ENCODE results near the gene COTL1.
"Not testable (repeated sequence)": the region's sequence is repeated elsewhere in the genome, so short reads cannot be mapped to it uniquely, and the experiment has no call there.

COTL1 gene

DNA sequence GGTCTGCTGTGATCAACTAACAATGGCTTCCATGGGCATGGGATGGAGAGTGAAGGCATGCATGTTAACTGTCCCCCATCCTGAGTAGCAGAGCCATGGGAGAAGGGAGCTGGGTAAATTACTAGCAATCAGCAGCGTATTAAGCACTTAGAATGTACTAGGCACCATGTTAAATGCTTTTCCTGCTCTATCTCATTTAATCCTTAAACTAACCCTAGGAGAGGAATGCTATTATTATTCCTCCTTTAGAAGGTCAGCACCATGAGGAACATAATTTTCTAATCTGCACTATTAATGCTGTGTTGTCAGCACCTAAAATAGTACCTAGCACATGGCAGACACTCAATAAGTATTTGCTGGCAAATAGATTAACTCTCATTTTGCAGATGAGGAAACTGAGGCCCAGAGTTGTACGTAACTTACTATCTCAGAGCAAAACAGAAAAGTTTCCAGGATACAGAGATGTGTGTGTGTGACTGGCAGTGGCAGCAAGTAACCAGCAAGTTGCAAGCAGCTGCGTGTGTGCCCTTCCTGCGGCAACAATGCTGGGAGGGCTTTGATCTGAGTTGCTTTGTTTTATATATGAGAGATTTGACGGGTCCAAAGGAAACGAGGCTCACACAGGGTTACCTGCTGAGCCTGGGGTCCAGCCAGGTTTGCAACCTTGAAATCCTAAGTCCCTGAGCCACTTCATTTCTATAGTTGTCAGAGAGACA, 23.9 kb upstream of the COTL1 start:
- DNase-seq: no peak

DNA sequence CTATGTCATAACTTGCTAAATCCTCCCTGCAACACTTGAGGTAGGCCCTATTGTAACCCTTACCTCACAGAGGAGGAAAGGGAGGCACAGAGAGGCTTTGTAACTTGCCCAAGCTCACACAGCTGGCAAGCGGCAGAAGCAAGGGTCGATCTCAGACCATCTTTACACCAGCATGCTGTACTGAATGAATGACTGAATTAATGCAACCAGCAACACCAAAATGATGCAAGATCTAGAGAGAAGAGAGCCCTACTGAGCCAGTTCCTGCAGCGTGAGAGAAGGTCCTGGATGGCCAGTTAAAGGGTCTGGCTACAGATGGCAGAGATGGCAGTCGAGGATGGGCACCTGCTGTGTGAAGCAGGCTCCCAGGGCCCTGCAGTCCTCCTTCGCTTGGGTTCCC, 22.3 kb upstream of the COTL1 start:
- no peak for DNase-seq

GRCh38 chr16:84638231-84638806, 20.4 kb upstream of the COTL1 start:
- no peak for DNase-seq

- no peak for DNase-seq
Observed at GRCh38 chr16:84637709-84638108, 19.8 kb upstream of the COTL1 start.

GRCh38 chr16:84635702-84636101, 17.8 kb upstream of the COTL1 start:
- no peak for DNase-seq

DNA sequence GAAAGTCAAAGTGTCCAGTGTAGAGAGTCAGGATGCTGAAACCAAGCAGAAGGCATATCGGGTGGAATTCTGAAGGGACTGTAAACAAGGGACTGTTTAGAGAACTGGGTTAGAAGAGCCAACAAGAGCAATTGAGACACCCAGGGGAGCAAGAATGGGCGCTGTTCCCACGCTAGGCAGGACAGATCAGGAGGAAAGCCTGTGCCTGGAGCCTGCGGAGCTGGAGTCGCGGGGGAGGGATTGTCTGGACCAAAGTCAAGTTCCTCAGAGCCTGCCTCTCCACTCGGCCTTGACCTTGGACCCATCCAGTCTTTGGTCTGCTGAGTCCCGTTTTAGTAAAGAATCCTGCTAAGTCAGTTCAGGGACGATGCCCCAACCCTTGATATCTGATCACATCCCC, 15.7 kb upstream of the COTL1 start:
- no peak for DNase-seq

DNA sequence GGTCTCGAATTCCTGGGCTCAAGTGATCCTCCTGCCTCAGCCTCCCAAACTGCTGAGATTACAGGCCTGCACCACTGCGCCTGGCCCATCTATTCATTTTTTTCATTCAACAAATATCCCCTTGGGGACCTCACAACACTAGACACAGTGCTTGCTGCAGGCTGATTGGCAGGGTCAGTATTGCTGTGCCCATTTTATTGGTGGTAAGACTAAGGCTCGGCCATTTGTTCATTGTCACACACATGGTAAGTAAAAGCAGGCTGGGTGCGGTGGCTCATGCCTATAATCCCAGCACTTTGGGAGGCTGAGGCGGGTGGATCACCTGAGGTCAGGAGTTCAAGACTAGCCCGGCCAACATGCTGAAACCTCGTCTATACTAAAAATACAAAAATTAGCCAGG, 15.0 kb upstream of the COTL1 start:
- DNase-seq: not testable (repeated sequence)

DNA sequence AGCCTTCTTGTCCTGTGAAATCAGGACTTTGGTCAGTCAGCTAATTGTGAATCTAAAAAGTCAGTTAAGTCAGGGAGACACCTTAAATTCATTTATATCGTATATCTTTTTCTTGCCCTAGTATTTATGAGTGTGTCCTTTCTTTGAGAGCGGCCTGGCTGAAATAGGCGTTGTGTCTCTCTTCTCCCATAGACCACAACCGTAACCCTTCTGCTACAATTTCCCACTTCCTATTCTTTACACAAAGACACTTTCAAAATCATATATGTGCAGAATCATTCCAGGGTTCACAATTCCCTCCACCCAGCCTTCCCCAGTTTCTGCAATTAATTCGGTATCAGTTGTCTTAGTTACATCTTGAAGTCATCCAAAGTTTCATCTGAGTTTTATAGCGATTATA, 14.0 kb upstream of the COTL1 start:
- no peak for DNase-seq

DNA sequence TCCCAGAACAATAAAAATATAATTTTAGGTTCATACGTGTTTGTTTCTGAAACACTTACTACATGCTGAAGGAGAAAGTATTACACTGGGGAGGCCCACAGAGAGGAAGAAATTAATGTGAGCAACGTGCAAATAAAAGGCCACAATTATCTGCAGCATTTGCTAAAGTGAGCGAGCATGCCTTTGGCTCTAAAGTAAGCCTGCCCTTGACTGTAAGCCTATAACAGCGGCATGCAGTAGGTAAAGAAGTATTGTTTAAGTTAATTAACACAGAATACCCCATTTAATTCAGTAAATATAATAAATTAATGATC, 13.2 kb upstream of the COTL1 start:
- DNase-seq: no peak

GRCh38 chr16:84630446-84631152, 12.7 kb upstream of the COTL1 start:
- DNase-seq: no peak

DNA sequence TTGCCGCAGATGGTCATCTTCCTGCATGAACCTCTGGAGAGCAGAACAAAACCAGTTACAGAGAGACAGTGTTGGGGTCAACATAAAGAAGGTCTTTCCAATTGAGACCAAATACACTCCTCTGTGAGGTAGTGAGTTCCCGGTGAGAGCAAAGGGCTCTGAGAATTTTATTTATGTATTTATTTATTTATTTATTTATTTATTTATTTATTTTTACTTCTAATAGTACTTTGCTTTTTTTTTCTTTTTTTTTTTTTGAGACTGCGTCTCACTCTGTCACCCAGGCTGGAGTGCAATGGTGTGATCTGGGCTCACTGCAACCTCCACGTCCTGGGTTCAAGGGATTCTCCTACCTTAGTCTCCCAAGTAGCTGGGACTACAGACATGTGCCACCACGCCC, 12.1 kb upstream of the COTL1 start:
- no peak for DNase-seq

- DNase-seq: no peak
Observed at GRCh38 chr16:84629580-84629979, 11.7 kb upstream of the COTL1 start.

DNA sequence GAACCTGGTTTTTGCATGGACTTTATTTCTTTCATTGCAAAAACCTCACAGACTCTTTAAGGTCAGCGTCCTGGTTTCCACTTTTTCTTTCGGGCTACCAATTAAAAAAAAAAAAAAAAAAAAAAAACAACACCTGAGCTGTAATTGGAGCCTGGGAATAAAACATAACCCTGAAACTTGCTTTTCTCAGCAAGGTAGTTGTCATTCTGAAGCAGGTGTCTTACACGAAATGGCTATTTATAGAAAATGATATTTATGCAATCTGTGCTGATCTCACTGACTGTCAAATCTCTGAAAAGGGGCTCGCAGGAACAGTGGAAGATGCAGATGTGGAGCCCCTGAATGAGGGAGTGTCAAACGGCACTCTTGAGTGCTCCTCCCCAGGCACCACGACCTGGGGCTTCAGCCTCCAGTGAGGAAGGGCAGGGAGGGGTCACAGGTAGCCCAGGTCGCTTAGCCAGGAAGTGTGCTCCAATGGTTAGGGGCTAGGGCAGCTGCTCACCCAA, 10.4 kb upstream of the COTL1 start:
- DNase-seq: no peak

GRCh38 chr16:84625556-84625955, 7.7 kb upstream of the COTL1 start:
- DNase-seq: no peak

- DNase-seq: not testable (repeated sequence)
Observed at GRCh38 chr16:84620913-84621312, 3.0 kb upstream of the COTL1 start.

DNA sequence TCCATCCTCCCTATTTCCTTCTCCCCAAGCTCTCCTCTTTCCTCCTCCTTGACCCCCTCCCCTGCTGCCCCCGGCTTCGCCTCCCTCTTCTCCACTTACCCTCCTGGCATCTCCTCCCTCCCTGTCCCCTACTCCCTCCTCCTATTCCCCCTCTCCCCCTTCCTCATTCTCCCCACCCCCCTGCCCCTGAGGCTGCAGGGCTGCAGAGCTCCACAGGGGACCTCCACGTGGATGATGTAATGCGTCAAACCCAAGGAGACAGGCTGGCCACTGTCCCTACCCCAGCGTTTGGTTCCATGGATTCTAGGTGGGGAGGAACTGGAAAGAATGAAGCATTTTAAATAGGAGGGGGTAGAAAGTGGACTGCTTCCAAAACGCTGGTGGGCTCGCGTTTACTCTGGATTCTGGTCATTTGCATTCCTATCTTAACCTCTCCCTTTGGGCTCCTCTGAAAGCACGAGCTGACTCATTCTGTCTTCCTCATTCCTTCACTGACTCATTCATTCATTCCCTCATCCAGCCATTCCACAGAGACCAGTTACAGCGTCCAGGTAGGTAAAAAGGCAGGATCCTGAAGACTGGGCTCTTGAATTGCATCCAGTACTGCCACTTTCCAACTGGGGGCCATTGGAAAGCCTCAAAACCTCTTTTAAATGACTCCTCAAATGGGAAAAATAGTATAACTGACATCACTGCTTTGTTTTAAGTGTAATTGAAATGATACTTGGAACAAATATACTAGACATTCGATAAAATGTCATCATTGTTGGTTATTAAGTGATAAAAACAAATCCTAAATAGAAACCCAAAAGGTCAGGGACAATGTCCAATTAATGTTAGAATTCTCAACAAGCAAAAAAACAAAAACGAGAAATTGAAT, 943 bp upstream of the COTL1 start:
- no peak for DNase-seq

- peak; percentile 74 for DNase-seq
Observed at GRCh38 chr16:84617041-84617790, 662 bp downstream of the COTL1 start.

DNA sequence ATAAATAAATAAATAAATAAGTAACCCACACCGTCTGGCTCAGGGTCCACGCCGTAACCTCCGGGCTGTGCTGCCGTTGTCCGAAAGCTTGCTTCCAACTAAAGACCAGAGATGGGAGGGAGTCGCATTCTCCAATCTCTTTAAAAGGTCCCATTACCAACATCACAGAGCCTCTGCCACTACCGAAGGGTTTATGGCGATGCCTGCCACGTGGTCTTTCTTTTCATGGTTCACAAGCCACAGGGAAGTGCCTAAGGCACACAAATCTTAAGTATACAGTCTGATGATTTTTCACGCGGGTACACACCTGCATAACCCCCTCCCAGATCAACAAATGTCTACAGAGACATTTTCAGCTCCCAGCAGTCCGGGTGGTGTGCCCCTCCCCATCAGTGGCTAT, 1.4 kb downstream of the COTL1 start:
- DNase-seq: no peak

- DNase-seq: no peak
Observed at GRCh38 chr16:84614968-84615813, 2.7 kb downstream of the COTL1 start.

- DNase-seq: no peak
Observed at GRCh38 chr16:84614623-84614967, 3.3 kb downstream of the COTL1 start.

DNA sequence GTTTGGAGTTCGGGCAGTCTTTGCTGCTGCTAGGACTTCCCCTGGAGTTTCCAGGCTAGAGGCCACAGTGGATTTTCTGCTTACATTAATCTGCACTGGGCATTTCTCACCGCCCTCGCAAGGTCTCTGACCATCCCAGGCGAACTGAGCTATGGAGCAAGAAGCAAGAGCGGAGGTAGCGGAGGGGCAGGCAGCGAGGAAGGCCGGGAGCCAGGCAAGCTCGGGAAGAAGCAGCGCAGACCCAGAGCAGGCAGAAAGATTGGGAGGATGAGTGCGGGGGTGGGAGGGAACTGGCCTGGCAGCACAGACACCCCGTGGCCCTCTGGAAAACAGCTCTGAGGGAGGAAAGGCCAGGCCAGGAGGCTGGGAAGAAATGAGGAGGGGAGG, 3.8 kb downstream of the COTL1 start:
- no peak for DNase-seq

All from activated CD4-positive, alpha-beta T cell treated with anti-CD3 and anti-CD28 coated beads for 48 hours (primary cell).